GM12878 (cell line): ENCODE measurements around the gene NUTM2F. TPM values are rescaled to one million over a fixed set of nuclear protein-coding genes. Genes with fewer than 3 reads are reported as not detected.
"Not testable (repeated sequence)": the region's sequence is repeated elsewhere in the genome, so short reads cannot be mapped to it uniquely, and the experiment has no call there.

Experiments
- ATAC-seq: fragments of 200-7000 bp; cut with Tn5 transposase; 3 replicates; pipeline ENCODE4 v1.9.1; 2020; ENCODE audit warnings: mild to moderate bottlenecking, moderate library complexity
- BruUV-seq: library from RNA; stranded (reverse); fragments of 400-500 nt; replicated peaks from 2 replicates; lab custom pipeline; 2021; lab: Mats Ljungman, UMichigan
- CTCF ChIA-PET: fragments of 300-600 bp; sonication (Branson Sonifier 250); formaldehyde crosslinking; extraction: SDS; loops from one replicate; lab custom pipeline; 2021; ENCODE audit warnings: inconsistent platforms; lab: Yijun Ruan, JAX
- POLR2A ChIA-PET: fragments of 350-600 bp; formaldehyde crosslinking; extraction: SDS; loops from one replicate; lab custom pipeline; 2021; ENCODE audit warnings: inconsistent platforms; lab: Charles Lee
- RAD21 ChIA-PET: fragments of 300-600 bp; sonication (Branson Sonifier 250); formaldehyde crosslinking; loops from one replicate; lab custom pipeline; 2023; ENCODE audit warnings: antibody characterized with exemption; ENCODE audit not compliant: unreplicated experiment; lab: Charles Lee
- SMC1A ChIA-PET: fragments of 300-600 bp; sonication (Branson Sonifier 250); formaldehyde crosslinking; loops from one replicate; lab custom pipeline; 2023; ENCODE audit not compliant: unreplicated experiment, uncharacterized antibody; lab: Charles Lee
- DNase-seq: peaks from one replicate; pipeline ENCODE4 v3.0.0-alpha.2; 2011; ENCODE audit warnings: low read depth, low spot score
- FAIRE-seq: peaks from 3 replicates; lab custom pipeline; 2011; peaks lifted over from hg19 to GRCh38; lab: Jason Lieb, UNC
- H2AFZ ChIP-seq: 2 replicates; pipeline ENCODE4 v1.6.0; 2011; ENCODE audit warnings: low read depth, low read length, control low read depth; ENCODE audit not compliant: control insufficient read depth
- H3K27ac ChIP-seq: 2 replicates; pipeline ENCODE4 v1.5.1; 2011; ENCODE audit warnings: control low read depth; ENCODE audit not compliant: control insufficient read depth, insufficient read depth
- H3K27me3 ChIP-seq, 2 experiments: replicated peaks in 1 of 2; 2 replicates each; pipeline versions ENCODE4 v1.6.0 to v1.6.1; 2011; ENCODE audit warnings: low read length in 1 of 2; ENCODE audit not compliant: control insufficient read depth in 2 of 2, insufficient read depth in 2 of 2
- H3K36me3 ChIP-seq, 2 experiments: 2 replicates each; pipeline ENCODE4 v1.5.1; 2011; ENCODE audit warnings: low read length in 1 of 2; ENCODE audit not compliant: control insufficient read depth in 2 of 2, insufficient read depth in 2 of 2
- H3K4me1 ChIP-seq: 2 replicates; pipeline ENCODE4 v1.6.1; 2011; ENCODE audit warnings: mild to moderate bottlenecking, low read length, moderate library complexity, mixed read lengths; ENCODE audit not compliant: control insufficient read depth, insufficient read depth
- H3K4me2 ChIP-seq: 2 replicates; pipeline ENCODE4 v1.6.0; 2011; ENCODE audit warnings: control low read depth; ENCODE audit not compliant: control insufficient read depth, insufficient read depth
- H3K4me3 ChIP-seq: fragments of 200-600 bp; sonication (generic); 2 replicates; pipeline ENCODE4 v1.5.1; 2016
- H3K79me2 ChIP-seq: 2 replicates; pipeline ENCODE4 v1.6.0; 2011; ENCODE audit warnings: low read length; ENCODE audit not compliant: control insufficient read depth, insufficient read depth
- H3K9ac ChIP-seq: 2 replicates; pipeline ENCODE4 v1.8.0; 2011; ENCODE audit warnings: low read length, control low read depth, mixed read lengths; ENCODE audit not compliant: control insufficient read depth, insufficient read depth
- H3K9me3 ChIP-seq: replicated peaks from 3 replicates; pipeline ENCODE4 v1.5.1; 2011; ENCODE audit warnings: mild to moderate bottlenecking, low read length; ENCODE audit not compliant: control insufficient read depth, insufficient read depth
- H4K20me1 ChIP-seq: 2 replicates; pipeline ENCODE4 v1.6.0; 2011; ENCODE audit not compliant: control insufficient read depth, insufficient read depth
- CBX5 ChIP-seq: sonication (generic); IDR thresholded peaks from 2 replicates; pipeline ENCODE4 v1.6.1; 2016; ENCODE audit warnings: low read depth, moderate library complexity, mild to moderate bottlenecking, inconsistent platforms
- RAD21 ChIP-seq: IDR thresholded peaks from 2 replicates; pipeline ENCODE4 v1.6.1; 2011; ENCODE audit warnings: mild to moderate bottlenecking, low read depth, low read length, moderate library complexity; ENCODE audit not compliant: insufficient read depth
- WGBS: methylation state at CpG from one replicate; pipeline ENCODE4 v1.1.6; 2016; ENCODE audit warnings: low lambda C conversion rate; ENCODE audit not compliant: insufficient replicate concordance, insufficient coverage; ENCODE audit errors: missing lambda C conversion rate; 5-methylcytosine and 5-hydroxymethylcytosine counted together
- in situ Hi-C: fragments of 300-500 bp; cut with MboI; formaldehyde crosslinking; loops from 9 replicates; pipeline ENCODE4 v1.14.3; 2018; ENCODE audit warnings: mixed read lengths
- intact Hi-C: fragments of 100-400 bp; cut with micrococcal nuclease; formaldehyde crosslinking; loops from one replicate; pipeline ENCODE4 v1.14.2; 2022; ENCODE audit not compliant: unreplicated experiment
- polyA plus RNA-seq, 11 experiments: library from polyadenylated mRNA; depleted of rRNA in 4 of 11; unstranded in 6 of 11; stranded (reverse) in 5 of 11; fragments of >200 nt; fragmentation: Nextera tagmentation in 4 of 11; fragmentation: Illumina TruSeq in 1 of 11; extraction: Ambion mirVana in 4 of 11; extraction: Trizol in 1 of 11; gene quantifications; 1 replicate in 1 of 11; 2 replicates in 10 of 11; pipeline versions ENCODE4 v1.2.1 to v1.2.3, GENCODE V29; 2011 to 2016; ENCODE audit warnings: inconsistent platforms in 2 of 11, missing spikeins in 2 of 11, low read depth in 1 of 11
- total RNA-seq, 4 experiments: library from RNA; depleted of rRNA in 3 of 4; stranded (reverse); fragments of >200 nt in 3 of 4; fragmentation: Illumina TruSeq in 1 of 4; extraction: Trizol in 1 of 4; gene quantifications; 2 replicates each; pipeline versions ENCODE4 v1.2.1 to v1.2.3, GENCODE V29; 2013 to 2021

Gene NUTM2F
- total and polyA plus RNA-seq, 10 of the 15 experiments (the other 5 are each of a cell fraction or from before 2014, with no cell fraction given): not detected

DNA sequence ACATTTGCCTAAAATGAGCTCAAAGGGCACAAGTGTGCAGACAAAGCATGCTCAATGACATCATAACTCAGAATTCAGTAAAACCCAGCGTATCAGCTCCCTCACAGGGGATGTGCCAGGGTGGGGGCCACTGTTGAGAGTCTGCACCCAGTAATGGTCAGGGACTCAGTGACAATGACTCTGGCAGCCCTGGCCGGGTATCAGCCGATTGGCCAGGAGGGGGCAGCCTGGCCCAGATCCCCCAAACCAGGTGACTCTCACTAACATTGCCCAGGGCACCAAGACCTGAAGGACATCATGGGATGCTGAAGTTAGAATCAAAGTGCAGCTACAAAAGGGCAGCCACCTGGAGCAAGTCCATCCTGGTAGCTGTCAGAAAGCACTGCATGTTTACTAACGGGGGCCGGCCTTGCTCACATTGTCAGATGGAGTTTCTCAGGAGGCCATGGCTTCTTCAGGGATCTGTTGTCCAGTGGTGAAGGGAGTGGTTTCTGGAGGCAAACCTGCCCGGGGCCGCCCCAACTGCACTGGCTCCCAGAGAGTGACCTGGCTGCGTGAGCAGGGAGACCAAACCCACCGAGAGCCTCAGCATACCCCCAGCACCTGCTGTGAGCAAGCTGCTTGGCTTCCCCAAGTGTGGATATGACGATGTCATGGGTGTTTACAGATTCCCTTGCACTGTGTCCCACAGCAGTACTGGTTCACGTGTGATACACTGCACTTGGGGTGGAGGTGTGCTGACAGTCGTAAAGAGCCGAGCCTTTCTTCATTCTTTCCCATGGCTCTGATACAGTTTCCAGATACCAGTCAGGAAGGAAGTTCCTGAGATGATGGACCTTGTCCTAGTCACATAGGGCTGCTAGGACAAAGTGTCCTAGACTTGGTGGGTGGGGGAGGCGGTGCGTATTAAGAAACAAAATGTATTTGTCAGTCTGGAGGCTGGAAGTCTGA, 13.1 kb downstream of the NUTM2F start:
- ATAC-seq (peak; percentile 82), FAIRE-seq (peak; percentile 68)
- H3K4me1 ChIP-seq, DNase-seq, H4K20me1 ChIP-seq, H3K4me2 ChIP-seq, BruUV-seq, SMC1A ChIA-PET, H2AFZ ChIP-seq, H3K27me3 ChIP-seq, POLR2A ChIA-PET, H3K79me2 ChIP-seq, intact Hi-C loops, in situ Hi-C loops, H3K4me3 ChIP-seq, H3K27ac ChIP-seq, CTCF ChIA-PET, H3K9me3 ChIP-seq, H3K9ac ChIP-seq, RAD21 ChIA-PET, H3K36me3 ChIP-seq: not testable (repeated sequence)
- WGBS: 100% methylated on average over 4 of the region's 15 CpGs

DNA sequence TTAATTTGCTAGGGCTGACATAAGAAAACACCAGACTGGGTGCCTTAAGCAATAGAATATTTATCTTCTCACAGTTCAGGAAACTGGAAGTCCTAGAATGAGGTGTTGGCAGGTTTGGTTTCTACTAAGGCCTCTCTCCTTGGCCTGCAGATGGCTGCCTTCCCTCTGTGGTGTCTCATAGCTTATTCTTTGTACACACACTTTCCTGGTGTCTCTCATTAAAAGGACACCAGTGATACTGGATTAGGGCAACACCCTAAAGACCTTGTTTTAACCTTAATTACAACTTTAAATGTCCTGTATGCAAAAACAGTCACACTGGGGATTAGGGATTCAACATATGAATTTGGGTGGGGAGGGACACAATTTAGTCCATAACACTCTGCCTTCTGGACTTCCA, 25.1 kb downstream of the NUTM2F start:
- no peak overlapping the region for H3K9ac ChIP-seq
- no peaks in the 10 kb centered on the region for H3K4me1 ChIP-seq
- RAD21 ChIA-PET: no interaction called here
- ATAC-seq (no peak), DNase-seq (no peak), FAIRE-seq (no peak)
- H3K27ac ChIP-seq: no peak overlapping the region
- no peaks in the 10 kb centered on the region for H3K79me2 ChIP-seq
- no peaks in the 10 kb centered on the region for H3K9me3 ChIP-seq
- no peak for TF ChIP-seq CBX5
- 0 out of 2 replicates have a peak, but pooled peaks have one; percentile 6 for TF ChIP-seq RAD21
- peaks cover 0 to 4% of the 10 kb centered on the region in 2 experiments; a peak in 2 of 4 replicates for H3K36me3 ChIP-seq
- CTCF ChIA-PET: no interaction called here
- in situ Hi-C loops: no loop called here
- intact Hi-C loops: no loop called here
- H3K4me3 ChIP-seq: no peak overlapping the region
- no peak overlapping the region for H3K4me2 ChIP-seq
- SMC1A ChIA-PET: no interaction called here
- POLR2A ChIA-PET: no interaction called here
- no TSS peak for BruUV-seq
- no peaks in the 10 kb centered on the region for H4K20me1 ChIP-seq
- no peak overlapping the region for H2AFZ ChIP-seq
- no peaks in the 10 kb centered on the region for H3K27me3 ChIP-seq
